Measurements from ENCODE around the gene MAD1L1. TPM values are rescaled to one million over a fixed set of nuclear protein-coding genes. Genes with fewer than 3 reads are reported as not detected.

Gene MAD1L1
- total and polyA plus RNA-seq, 4 donors, result 12.8 to 20.7 (median 16.5) TPM

GRCh38 chr7:1906988-1907745, 325.6 kb downstream of the MAD1L1 start:
- no peak overlapping the region for H3K27ac ChIP-seq (ENCODE audit: low read depth in 1 of 2, low read length in 2 of 2)
- no peaks in the 10 kb centered on the region for H3K36me3 ChIP-seq (ENCODE audit: control insufficient read depth in 4 of 4, insufficient read depth in 3 of 4, low read depth in 1 of 4, low read length in 3 of 4)
- no peak for DNase-seq (ENCODE audit: low spot score)
- no peaks in the 10 kb centered on the region for H3K27me3 ChIP-seq (ENCODE audit: control insufficient read depth in 4 of 4, insufficient read depth in 4 of 4, low read length in 3 of 4)
- H3K9ac ChIP-seq (ENCODE audit: low read depth in 1 of 2, low read length in 2 of 2), result no peak overlapping the region
- H3K4me3 ChIP-seq (ENCODE audit: low read depth in 1 of 3, low read length in 3 of 3), result no peak overlapping the region
- no peaks in the 10 kb centered on the region for H3K4me1 ChIP-seq (ENCODE audit: control insufficient read depth in 4 of 4, insufficient read depth in 4 of 4, low read length in 3 of 4)
- WGBS, result 97% methylated on average over 25 of the region's 25 CpGs
- no peaks in the 10 kb centered on the region for H3K9me3 ChIP-seq (ENCODE audit: control insufficient read depth in 4 of 4, low read length in 3 of 4)
- TF ChIP-seq NR2F2 (IDR thresholded peaks at IDR 0.05) (no peak), ZBTB33 (IDR thresholded peaks at IDR 0.05) (no peak), HNF4A (conservative IDR thresholded peaks at IDR 0.05) (no peak), GABPA (IDR thresholded peaks at IDR 0.05 in 1 of 2, conservative IDR thresholded peaks at IDR 0.05 in 1 of 2) (no peak), CTCF (IDR thresholded peaks at IDR 0.05; ENCODE audit: low read depth, low read length, missing input control) (no peak), HNF4G (IDR thresholded peaks at IDR 0.05) (no peak), REST (IDR thresholded peaks at IDR 0.05) (no peak), ATF3 (IDR thresholded peaks at IDR 0.05) (no peak), MAX (IDR thresholded peaks at IDR 0.05) (no peak), YY1 (IDR thresholded peaks at IDR 0.05) (no peak)

- Histone ChIP-seq H3K4me3 (ENCODE audit: low read depth in 1 of 3, low read length in 3 of 3) (no peak overlapping the region), H3K27me3 (ENCODE audit: control insufficient read depth in 4 of 4, insufficient read depth in 4 of 4, low read length in 3 of 4) (no peaks in the 10 kb centered on the region), H3K9me3 (ENCODE audit: control insufficient read depth in 4 of 4, low read length in 3 of 4) (no peaks in the 10 kb centered on the region), H3K27ac (ENCODE audit: low read depth in 1 of 2, low read length in 2 of 2) (no peak overlapping the region), H3K36me3 (ENCODE audit: control insufficient read depth in 4 of 4, insufficient read depth in 3 of 4, low read depth in 1 of 4, low read length in 3 of 4) (no peaks in the 10 kb centered on the region), H3K4me1 (ENCODE audit: control insufficient read depth in 4 of 4, insufficient read depth in 4 of 4, low read length in 3 of 4) (no peaks in the 10 kb centered on the region), H3K9ac (ENCODE audit: low read depth in 1 of 2, low read length in 2 of 2) (no peak overlapping the region)
- 98% methylated on average over 25 of the region's 25 CpGs for whole genome bisulfite sequencing
- DNase-seq (ENCODE audit: low spot score), result no peak
- TF ChIP-seq HNF4A (conservative IDR thresholded peaks at IDR 0.05) (no peak), FOXA1 (IDR thresholded peaks at IDR 0.05) (no peak), TAF1 (conservative IDR thresholded peaks at IDR 0.05) (no peak), FOXA2 (IDR thresholded peaks at IDR 0.05) (no peak), HNF4G (IDR thresholded peaks at IDR 0.05) (no peak), REST (IDR thresholded peaks at IDR 0.05) (no peak), MAX (IDR thresholded peaks at IDR 0.05) (no peak), NR2F2 (IDR thresholded peaks at IDR 0.05) (no peak), RAD21 (IDR thresholded peaks at IDR 0.05) (no peak), SP1 (IDR thresholded peaks at IDR 0.05) (no peak), RXRA (IDR thresholded peaks at IDR 0.05) (no peak), ATF3 (IDR thresholded peaks at IDR 0.05) (no peak)
Measured at GRCh38 chr7:1906087-1906830, 326.5 kb downstream of the MAD1L1 start.
